Neural progenitor cell (in vitro differentiated cells): ENCODE results near the gene TNRC18.

Source experiments
- EZH2 ChIP-seq: fragments of 200-600 bp; sonication (generic); IDR thresholded peaks from 2 replicates; pipeline ENCODE4 v1.6.1; 2017; ENCODE audit warnings: antibody characterized with exemption, mild to moderate bottlenecking, moderate library complexity
- EZH2phosphoT487 ChIP-seq: fragments of 200-600 bp; sonication (generic); IDR thresholded peaks from 2 replicates; pipeline ENCODE4 v1.6.1; 2017; ENCODE audit warnings: antibody characterized with exemption
- TF ChIP-seq, protein P1 (sequence below): fragments of 200-600 bp; sonication (generic); IDR thresholded peaks from 2 replicates; pipeline ENCODE4 v1.5.1; 2017; ENCODE audit warnings: antibody characterized with exemption, mild to moderate bottlenecking

- TF ChIP-seq, protein P1, sequence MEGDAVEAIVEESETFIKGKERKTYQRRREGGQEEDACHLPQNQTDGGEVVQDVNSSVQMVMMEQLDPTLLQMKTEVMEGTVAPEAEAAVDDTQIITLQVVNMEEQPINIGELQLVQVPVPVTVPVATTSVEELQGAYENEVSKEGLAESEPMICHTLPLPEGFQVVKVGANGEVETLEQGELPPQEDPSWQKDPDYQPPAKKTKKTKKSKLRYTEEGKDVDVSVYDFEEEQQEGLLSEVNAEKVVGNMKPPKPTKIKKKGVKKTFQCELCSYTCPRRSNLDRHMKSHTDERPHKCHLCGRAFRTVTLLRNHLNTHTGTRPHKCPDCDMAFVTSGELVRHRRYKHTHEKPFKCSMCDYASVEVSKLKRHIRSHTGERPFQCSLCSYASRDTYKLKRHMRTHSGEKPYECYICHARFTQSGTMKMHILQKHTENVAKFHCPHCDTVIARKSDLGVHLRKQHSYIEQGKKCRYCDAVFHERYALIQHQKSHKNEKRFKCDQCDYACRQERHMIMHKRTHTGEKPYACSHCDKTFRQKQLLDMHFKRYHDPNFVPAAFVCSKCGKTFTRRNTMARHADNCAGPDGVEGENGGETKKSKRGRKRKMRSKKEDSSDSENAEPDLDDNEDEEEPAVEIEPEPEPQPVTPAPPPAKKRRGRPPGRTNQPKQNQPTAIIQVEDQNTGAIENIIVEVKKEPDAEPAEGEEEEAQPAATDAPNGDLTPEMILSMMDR: no peak
- TF ChIP-seq EZH2 (no peak), EZH2phosphoT487 (no peak)
Observed at GRCh38 chr7:5441840-5442503, 18.3 kb upstream of the TNRC18 start.
